Suppressor macrophage treated with lipopolysaccharide for 1 hour (primary cell): ENCODE data around the gene PTPN2.
"Not testable (repeated sequence)": the region's sequence is repeated elsewhere in the genome, so short reads cannot be mapped to it uniquely, and the experiment has no call there.

Experiments used
- DNase-seq, 3 donors: peaks; one replicate each; pipeline ENCODE4 v3.0.0-alpha.2; 2020 to 2022

PTPN2 gene

DNA sequence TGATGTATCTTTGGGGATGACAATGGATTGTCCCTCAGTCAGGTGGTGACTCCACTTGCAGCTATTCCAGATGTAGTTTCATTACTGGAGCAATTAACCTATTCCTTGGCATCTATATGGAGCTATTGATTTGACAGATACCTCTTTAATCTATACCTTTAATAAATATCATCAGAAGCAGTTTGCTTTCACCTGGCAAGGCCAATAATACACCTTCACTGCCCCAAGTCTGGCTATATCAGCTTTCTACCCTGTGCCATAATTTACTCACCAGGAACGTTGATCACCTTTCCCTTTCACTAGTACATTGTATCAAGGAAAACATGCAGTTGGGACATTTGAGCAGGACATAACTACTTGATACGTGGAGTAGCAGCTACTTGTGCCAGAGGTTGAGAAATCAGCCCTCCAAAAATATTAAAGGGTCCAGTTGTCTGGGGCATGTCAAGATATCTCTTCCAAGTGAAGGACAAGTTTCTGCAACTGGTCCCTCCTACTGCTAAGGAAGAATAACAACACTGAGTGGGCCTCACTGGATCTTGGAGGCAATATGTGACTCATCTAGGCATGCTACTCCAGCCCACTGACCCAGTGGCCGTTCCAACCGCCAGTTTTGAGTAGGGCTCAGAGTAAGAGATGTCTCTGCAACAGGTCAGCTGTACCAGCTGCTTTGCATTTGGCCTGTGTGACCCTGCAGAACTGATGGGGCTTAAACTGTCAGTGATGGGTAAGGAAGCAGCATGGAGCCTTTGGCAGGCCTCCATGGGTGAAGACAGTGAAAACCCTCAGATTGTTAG, 114.2 kb downstream of the PTPN2 start:
- DNase-seq, result no peak

GRCh38 chr18:12769136-12769535, 114.9 kb downstream of the PTPN2 start:
- no peak for DNase-seq

GRCh38 chr18:12768625-12769024, 115.4 kb downstream of the PTPN2 start:
- DNase-seq, result no peak

- DNase-seq, result no peak
Observed at GRCh38 chr18:12767580-12768155, 116.4 kb downstream of the PTPN2 start.

- DNase-seq, result no peak
Observed at GRCh38 chr18:12766986-12767433, 117.0 kb downstream of the PTPN2 start.

DNA sequence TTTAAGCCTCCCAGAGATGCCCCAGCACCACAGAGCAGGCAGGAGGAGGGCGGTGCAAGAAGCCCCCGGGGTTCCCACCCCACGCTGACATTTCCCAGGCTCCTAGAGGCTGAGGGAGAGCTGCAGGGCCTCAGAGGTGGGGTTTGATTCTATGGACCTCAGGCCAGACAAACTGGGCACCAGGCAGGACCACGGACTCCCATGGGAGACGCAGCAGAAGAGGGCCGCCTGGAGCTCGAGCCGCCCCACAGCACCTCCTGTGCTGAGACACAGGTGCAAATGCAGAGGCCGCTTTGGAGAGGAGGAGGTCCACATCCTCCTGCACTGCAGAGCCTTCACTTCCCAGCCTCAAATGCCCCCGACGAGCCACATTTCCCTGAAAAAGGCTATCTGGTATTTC, 118.5 kb downstream of the PTPN2 start:
- no peak for DNase-seq

DNA sequence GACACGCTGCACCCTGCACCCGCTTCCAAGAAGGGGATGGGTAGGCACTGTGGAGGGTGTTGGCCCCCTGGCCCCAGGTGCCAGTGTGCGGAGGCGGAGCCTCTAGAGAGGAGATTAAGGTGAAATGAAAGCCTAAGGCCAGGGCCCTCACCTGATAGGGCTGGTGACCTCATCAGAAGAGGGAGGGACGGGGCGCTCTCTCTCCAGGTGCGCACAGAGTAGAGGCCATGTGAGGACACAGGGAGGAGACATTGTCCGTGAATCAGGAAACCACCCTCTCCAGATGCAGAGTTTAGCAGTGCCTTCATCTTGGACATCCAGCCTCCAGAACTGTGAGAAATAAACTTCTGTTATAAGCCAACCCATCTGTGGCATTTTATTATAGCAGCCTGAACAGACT, 118.9 kb downstream of the PTPN2 start:
- DNase-seq, result no peak

- not testable (repeated sequence) for DNase-seq
Observed at GRCh38 chr18:12758566-12758965, 125.5 kb downstream of the PTPN2 start.

DNA sequence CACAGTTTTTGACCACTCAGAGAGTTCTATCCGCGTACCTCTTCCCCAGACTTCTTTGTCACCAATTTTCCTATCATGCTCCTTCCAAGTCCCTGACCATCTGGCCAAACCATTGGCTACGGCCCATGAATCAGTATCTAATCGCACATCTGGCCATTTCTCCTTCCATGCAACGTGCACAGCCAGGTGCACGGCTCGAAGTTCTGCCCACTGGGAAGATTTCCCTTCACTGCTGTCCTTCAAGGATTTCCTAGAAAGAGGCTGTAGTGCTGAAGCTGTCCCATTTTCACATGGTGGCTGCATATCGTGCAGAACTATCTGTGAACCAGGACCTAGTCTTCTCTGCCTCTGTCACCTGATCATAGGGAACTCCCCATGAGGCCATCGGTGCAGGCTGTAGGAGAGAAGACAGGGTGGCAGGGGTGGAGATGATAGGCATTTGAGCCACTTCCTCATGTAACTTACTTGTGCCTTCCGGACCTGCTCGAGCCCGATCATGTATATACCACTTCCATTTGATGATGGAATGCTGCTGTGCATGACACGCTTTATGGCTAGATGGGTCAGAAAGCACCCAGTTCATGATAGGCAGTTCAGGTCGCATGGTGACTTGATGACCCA, 127.3 kb downstream of the PTPN2 start:
- peak in 2 of 3 donors; percentile 6 to 32 for DNase-seq

- not testable (repeated sequence) for DNase-seq
Observed at GRCh38 chr18:12755606-12756005, 128.4 kb downstream of the PTPN2 start.

DNA sequence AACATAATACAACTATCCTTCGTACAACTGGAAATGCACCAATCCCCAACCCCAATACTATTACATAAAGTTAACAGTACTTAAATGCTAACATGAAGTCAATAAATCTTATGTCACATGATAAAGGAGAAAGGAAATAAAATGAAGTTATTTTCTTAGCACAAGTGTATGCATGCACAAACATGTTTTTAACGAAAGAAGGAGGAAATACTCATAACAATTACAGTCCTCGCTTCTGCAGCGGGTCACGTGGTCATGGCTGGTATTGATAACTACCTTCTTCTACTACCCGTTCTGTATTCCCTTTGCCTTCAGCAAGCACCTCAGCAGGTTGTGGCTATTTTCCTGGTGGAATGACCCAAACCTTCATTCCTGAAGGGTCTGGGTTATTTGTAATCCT, 129.5 kb downstream of the PTPN2 start:
- DNase-seq, result no peak

DNA sequence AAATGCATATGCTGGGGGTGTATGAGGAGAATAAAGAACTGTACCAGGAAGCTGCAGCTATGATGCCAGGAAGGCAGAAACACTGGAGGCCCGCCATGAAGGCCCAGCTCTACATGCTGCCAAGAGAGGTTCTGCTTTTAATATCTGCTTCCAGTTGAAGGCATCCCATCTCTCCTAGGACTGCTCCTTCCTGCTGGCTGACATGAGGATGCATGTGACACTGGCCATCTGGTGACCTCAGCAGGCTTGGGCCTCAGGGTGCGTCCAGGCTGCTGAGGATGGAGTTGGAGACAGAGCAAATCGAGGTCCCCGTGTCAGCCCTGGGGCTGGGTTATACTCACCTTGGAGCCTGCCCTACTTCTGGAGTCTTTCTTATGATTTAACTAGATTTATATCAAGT, 132.1 kb downstream of the PTPN2 start:
- DNase-seq, result no peak

DNA sequence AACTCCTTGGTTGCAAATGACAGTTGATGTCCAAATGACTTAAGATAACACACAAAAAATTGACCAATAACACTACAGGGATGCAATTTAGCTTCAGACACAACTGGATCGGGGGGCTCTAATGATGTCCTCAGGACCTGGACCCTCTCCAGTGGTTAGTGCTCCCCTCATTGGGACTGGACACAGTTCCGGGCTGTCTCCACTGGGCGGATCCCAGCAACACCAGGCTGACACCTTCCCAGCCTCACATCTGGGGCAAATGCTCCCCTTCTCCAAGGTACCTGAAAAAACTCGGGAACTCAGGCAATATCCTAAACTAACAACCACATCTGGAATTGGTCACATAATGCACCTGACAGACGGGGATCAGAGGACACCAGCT, 132.5 kb downstream of the PTPN2 start:
- no peak for DNase-seq

DNA sequence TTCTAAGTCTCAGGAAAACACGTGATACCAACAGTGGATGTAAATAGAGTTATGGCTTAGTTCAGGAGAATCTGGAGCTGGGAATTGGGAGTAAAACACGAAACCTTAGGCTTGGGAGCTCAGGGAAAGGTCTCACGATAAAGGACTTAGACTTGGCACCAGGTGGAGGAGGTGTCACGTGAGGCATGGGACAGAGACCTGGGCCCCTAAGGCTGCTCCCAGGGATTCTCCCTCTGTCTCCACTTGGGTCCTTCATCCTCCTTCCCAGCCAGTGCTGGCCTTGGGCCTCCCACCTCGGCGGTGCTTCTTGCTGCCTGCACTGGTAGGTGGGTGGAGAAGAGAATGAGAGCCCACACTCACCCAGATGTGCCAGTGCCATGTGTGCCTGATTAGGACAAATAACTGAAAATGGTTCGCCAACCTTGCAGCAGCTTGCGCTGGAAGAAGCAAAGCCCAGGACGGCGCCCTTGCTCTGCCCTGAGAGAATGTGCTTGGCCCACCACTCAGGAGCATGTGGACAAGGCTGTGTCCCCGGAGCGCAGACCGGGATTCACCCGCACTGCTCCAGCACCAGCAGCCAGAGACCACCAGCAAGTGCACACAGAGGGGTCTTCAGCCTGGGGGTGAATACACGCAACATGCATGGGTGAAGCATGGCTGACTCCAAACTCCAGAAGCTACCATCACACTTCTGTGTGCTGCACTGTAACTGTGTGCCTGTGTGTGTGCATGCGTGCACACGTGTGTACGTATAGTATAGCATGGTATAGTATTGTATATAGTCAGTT, 133.1 kb downstream of the PTPN2 start:
- DNase-seq, result no peak

GRCh38 chr18:12750076-12750714, 133.8 kb downstream of the PTPN2 start:
- DNase-seq, result no peak

GRCh38 chr18:12749121-12749520, 134.9 kb downstream of the PTPN2 start:
- no peak for DNase-seq

- no peak for DNase-seq
Observed at GRCh38 chr18:12748671-12749070, 135.4 kb downstream of the PTPN2 start.

GRCh38 chr18:12747530-12748315, 136.3 kb downstream of the PTPN2 start:
- DNase-seq, result no peak

GRCh38 chr18:12745095-12745795, 138.8 kb downstream of the PTPN2 start:
- no peak for DNase-seq

- peak; percentile 67 to 85 (median 81) for DNase-seq
Observed at GRCh38 chr18:12744103-12744502, 139.9 kb downstream of the PTPN2 start.

DNA sequence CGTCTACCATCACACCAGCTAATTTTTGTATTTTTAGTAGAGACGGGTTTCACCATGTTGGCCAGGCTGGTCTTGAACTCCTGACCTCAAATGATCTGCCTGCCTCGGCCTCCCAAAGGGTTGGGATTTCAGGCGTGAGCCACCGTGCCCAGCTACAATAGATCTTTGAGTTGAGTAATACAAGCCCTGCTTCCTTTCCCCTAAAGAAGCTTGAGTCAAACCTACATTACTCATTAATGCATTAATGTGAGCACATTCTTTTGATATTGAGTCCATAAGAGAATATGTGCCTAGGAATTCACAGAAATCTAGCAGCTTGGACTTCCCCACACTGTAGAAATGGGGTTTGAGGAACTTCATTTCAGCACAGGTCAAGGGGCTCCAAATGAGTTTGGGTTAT, 141.6 kb downstream of the PTPN2 start:
- peak; percentile 28 to 73 (median 41) for DNase-seq
